ENCODE data around the gene OR2Y1.
"Not testable (repeated sequence)": the region's sequence is repeated elsewhere in the genome, so short reads cannot be mapped to it uniquely, and the experiment has no call there.

Gene OR2Y1, protein sequence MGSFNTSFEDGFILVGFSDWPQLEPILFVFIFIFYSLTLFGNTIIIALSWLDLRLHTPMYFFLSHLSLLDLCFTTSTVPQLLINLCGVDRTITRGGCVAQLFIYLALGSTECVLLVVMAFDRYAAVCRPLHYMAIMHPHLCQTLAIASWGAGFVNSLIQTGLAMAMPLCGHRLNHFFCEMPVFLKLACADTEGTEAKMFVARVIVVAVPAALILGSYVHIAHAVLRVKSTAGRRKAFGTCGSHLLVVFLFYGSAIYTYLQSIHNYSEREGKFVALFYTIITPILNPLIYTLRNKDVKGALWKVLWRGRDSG

DNA sequence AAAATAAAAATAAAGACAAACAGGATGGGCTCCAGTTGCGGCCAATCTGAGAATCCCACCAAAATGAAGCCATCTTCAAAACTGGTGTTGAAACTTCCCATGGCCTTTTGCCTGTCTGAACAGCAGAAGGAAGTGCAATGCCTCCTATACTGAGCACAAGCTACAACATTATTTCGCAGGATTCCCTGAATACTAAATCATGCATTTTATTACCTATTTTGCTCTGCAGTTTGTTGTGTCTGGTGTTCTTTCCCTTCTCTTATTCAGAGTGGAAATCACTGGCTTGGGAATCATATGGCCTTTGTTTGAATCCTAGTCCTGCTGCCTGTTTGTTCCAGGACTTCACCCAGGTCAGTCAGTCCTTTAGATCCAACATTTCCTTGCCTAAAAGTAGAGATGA lies at the start of gene OR2Y1:
TSS of gene OR2Y1 (minus strand) at position 101 of the 400 bp plus-strand sequence. CDS start at position 101, 0 bp downstream.
- no peak for DNase-seq (ENCODE audit: low read depth in 2 of 2)

DNA sequence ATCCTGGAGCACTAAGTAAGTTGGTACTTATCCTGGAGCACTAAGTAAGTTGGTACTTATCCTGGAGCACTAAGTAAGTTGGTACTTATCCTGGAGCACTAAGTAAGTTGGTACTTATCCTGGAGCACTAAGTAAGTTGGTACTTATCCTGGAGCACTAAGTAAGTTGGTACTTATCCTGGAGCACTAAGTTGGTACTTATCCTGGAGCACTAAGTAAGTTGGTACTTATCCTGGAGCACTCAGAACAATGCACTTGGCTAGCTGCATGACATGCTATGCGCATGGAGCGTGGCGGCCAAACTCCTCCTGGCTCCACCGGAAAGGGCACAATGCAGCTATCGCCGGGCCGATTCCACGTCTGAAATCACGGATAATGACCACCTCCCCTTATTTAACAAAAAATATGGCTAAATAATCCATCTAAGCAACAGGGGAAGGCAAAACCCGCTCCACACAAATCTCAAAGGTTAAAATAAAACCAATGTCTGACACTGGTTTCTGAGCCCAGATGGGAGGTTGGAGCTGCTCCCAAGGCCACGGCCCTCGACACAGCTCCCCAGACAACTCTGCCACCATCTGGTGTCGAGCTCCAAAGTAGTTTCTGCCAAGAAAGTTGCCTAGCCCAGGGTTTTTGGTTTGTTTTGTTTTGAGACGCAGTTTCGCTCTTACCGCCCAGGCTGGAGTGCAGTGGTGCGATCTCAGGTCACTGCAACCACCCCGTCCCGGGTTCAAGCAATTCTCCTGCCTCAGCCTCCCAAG lies 49.0 kb upstream of the OR2Y1 start:
- not testable (repeated sequence) for DNase-seq (ENCODE audit: low read depth in 2 of 2)

DNA sequence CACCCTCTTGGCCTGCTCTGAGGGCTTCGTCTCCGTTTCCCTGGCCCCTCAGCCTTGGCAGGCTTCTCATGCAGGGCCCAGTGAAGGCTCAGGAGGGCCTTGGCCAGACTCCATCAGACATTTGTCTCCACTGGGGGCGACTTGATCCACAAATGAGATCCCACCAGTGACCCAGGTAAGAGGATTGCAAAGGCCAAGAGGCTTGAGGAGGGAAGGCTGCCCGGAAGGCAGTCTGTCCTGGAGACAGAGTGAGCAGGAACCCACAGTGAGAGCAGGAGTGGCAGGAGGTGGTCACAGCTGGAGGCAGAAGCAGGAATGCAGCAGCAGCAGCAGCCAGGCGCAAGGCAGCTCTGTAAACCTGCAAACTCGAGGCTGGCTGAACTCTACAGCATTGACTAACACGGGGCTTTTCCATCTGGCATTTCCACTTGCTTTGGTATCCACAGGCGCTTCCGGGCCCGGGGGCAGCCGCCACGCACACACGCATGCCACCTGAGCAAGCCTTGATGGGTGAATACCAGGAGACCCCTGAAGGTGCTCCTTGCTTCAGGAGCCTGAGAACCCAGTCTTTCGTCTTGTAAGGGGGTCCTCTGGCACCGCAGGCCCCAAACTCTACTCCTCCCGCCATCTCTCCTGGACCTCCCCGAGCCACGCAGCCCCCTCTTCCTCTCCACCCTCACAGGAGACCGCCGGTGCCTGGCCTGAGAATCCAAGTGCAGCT lies 48.0 kb upstream of the OR2Y1 start:
- no peak for DNase-seq (ENCODE audit: low read depth in 2 of 2)

DNA sequence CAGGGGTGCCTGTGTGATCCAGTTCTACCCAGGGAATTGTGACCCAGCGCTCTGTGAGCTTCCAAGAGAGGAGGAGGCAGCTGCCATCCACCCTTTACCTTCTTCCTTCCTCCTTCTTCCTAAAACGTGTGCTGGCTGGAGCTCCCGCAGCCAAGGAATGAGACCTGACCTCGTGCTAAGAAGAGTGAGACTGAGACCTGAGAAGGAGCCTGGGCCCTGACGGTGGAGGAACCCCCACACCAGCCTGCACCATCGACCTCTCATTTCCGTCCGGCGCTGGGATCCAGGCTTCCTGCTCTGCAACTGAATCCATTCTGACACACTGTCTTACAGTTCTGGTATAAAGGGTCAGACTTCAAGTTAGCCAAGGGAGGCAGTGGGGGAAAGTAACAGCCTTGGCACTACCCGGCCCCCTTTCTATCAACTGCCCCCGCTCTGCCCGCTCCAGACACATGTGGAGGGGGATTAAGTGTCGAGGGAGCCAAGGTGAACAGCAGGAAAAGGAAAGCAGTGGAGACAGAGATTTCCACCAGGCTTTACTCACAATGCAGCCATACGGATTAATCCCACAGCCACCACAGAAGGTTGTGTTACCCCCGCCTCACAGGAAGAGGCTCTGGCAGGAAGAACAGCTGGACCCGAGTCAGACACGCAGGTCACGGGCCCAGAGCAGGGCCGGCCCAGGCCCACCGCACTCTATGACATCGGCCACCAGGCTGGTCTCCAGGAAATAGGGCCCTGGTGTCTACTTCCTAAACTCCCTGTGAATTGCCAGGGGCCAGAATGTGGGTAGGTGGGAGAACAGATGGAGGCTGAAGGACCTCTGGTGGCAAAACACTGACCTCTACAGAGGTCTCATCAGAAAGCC lies 46.9 kb upstream of the OR2Y1 start:
- no peak for DNase-seq (ENCODE audit: low read depth in 2 of 2)

DNA sequence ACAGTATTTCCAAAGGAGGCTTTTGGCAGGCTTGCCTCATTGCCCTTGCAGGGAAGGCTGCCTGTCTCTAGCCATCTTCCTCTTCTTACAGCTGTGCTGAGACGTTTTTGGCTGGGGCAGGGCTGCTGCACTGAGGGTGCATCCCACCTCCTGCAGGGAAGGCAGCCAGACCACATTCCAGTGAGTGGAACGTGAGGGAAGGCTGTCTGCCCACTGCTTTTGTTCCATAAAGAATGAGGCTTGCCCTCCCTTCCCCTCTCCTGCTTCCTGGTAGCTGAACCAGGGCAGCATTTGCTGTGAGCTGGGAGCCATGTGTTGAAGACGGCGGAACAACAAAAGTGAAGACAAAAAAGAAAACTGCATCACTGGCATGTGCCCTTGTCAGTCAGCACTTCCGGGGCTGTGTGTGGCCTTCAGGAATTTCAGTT lies 46.0 kb upstream of the OR2Y1 start:
- no peak for DNase-seq (ENCODE audit: low read depth in 2 of 2)

DNA sequence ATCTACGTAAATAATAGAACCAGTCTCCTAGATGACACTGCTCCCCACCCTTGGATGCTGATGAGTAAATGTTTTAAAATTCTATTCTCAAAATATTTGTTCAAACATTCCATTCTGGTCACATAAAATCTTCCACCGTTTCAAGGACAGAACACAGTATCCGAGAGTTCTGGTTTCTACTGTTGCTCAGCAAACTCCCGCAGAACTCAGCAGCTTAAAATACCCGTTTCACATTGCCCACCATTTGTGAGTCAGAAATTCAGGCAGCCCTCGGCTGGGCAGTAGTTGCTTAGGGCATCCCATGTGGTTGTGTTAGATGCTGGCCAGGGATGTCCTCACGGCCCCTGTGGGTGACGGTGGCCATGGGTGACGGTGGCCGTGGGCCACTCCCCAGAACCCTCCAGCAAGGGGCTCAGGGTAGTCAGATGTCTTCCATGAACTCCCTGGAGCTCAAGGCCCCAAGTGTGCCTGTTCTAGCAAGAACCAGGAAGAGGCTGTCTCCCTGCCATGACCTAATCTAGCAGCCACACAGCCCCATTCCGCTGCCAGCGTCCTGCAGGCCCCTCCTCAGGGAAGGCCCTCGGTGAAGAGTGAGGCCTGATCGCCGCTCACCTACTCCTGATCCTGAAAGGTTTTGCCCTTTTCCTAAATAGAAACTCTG lies 45.4 kb upstream of the OR2Y1 start:
- no peak for DNase-seq (ENCODE audit: low read depth in 2 of 2)

DNA sequence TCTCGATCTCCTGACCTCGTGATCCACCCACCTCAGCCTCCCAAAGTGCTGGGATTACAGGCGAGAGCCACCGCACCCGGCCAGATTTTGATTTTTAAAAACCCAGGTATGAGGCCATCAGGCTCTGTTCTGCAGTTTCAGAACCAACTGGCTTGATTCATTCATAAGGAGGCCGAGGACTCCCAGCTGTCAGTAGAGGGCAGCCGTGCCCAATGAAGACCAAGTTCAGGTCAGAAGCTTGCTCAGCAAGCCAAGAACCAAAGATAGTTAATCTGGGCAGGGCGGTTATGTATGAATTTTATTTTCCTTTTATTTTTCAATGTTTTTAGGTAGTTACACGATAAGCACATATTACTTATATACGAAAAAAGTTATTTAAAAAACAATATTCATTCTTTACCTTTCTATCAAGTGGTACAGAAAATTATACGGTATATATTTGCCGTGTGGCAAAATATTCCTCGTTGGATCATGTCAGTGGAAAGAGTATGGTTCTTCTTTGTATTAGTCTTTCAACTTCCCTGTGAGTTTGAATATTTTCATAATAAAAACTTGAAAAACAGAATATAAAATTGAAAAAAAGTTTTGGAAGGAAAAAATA lies 44.7 kb upstream of the OR2Y1 start:
- peak; percentile 49 to 60 for DNase-seq (ENCODE audit: low read depth in 2 of 2)

DNA sequence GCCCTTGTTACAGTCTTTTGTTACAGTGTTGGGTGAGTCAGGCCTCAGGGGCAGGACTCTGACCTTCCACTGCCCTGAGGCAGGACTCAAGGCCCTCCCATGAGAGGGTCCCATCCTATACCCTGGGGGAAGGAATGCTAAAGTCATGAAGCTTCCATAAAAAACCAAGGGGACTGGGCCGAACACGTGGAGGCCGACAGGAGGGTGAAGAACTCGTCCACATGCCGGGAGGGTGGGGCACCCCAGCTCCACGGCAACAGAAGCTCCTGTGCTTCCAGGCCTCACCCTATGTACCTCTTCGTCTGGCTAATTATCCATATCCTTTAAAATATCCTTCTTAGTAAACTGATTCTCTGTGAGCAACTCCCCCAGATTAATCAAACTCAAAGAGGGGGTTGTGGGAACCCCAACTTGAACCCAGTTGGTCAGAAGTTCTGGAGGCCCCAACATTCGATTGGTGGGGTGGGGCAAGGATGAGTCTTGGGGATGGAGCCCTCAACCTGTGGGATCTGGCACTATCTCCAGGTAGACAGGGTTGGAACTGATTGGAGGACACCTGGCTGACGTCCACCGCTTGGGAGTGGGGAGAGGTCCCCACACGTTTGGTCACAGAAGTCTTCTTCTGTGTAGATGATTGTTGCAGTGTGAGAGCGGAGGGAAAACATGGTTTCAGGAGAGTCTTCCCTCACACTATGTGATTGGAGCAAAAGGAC lies 43.6 kb upstream of the OR2Y1 start:
- DNase-seq (ENCODE audit: low read depth in 2 of 2), result no peak

DNA sequence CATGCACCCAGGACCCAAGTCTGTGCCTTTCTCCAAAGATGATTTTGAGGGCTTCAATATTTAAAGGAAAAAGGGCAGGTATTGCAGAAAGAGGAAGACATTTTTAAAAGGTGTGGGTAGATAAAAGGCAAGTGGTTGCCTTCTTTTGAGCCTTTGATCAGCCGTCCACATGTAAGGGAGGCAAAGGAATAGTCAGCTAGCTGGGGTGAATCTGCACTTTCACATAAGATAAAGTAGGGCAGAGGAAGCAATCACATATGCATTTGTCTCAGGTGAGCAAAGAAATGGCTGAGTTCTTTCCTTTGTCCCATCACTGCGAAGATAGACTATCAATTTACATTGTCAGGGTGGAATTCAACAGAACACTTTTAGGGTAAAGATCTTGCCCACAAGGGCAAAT lies 42.9 kb upstream of the OR2Y1 start:
- no peak for DNase-seq (ENCODE audit: low read depth in 2 of 2)

DNA sequence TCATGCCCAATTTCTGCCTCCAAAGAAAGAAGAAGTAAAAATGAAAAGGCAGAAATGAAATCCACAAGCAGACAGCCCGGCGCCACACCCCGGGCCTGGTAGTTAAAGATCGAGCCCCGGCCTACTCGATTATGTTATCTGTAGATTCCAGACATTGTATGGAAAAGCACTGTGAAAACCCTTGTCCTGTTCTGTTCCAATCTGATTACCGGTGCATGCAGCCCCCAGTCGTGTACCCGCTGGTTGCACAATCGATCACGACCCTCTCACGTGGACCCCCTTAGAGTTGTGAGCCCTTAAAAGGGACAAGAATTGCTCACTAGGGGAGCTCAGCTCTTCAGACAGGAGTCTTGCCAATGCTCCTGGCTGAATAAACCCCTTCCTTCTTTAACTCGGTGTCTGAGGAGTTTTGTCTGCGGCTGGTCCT lies 42.1 kb upstream of the OR2Y1 start:
- not testable (repeated sequence) for DNase-seq (ENCODE audit: low read depth in 2 of 2)

DNA sequence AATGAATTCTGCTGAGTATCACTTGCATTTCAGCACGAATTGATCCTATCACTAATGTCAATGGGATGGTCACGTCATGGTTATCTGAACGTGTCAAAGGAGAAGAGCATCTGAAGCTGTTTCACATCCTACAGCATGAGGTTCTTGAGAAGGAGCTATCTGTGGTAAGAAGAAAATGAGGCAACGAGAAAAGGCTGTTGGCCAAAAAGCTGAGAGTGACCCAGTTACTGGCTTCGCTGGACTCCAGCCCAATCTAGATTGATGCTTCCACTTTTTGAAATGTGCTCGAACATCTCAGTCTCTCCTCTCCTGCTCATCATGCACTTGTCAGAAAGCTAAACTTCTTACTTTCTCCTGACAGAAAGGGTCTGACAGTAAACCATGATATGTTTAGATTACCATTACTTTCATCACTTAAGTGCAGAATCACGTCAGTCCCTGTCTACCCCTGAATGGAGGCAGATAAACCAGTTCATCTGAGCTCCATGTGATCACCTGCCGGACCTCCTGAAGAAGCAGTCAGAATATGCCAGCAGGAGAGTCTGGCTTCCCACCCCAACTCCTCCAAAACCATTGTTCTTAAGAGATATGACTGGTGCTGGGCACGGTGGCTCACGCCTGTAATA lies 40.2 kb upstream of the OR2Y1 start:
- no peak for DNase-seq (ENCODE audit: low read depth in 2 of 2)

DNA sequence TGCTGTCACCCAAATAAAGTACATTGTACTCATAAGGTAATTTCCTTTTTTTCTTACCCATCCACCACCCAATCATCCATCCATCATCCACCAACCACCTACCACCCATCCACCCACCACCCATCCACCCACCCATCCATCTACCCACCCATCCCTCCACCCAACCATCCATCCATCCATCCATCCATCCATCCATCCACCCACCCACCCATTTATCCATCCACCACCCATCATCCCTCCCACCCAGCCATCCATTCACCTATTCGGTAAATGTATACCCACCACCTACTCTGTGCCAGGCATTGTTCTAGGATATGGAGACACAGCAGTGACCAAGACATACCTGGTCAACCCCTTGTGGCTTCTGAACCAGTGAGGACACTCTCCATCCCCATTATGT lies 37.6 kb upstream of the OR2Y1 start:
- no peak for DNase-seq (ENCODE audit: low read depth in 2 of 2)

DNA sequence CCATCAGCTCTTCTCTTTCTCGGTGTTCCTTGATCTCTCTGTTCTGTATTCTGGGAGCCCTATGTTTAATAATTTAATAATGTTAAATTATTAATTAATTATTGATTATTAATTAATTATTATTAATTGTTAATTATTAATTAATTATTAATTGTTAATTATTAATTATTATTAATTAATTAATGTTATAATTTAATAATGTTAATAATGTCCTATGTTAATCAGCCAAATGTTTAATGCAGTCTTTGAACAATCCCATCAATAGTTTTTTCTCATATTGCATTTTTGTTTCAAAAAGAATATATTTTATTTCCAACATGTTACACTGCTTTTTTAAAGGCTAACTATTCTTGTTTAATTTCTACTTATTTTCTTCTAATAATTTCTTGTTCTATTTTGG lies 36.5 kb upstream of the OR2Y1 start:
- no peak for DNase-seq (ENCODE audit: low read depth in 2 of 2)

DNA sequence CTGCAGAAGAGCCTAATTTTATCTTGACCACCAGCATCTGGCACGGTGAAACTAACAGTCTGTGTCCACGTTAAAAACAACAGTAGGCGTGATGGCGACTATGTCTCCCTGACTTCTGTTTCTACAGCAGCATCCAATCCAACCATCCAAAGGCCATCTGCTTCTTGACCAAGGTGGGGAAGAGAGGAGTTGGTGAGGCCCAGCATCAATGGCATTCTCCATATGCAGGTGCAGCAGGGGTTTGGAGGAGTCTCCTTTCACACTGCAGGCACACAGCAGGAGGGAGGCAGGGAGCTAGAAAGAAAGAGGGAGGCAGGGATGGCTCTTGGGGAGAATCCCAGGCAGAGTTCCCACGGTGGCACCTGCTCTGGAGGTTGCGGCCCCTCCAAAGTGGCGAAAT lies 35.8 kb upstream of the OR2Y1 start:
- no peak for DNase-seq (ENCODE audit: low read depth in 2 of 2)

DNA sequence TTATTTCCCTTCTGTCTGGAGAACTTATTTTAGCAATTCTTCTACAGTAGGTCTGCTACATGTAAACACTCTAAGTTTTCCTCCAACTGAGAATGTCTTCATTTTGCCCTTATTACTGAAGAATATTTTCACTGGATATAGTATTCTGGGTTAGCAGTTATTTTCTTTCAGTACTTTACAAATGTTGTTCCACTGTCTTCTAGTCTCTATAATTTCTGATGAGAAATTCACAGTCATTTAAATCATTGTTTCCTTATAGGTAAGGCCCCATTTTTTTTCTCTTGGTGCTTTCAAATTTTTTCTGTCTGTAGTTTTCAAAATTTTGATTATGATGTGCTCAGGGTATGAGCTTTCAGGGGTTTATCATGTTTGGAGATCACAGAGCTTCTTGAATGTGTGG lies 32.0 kb upstream of the OR2Y1 start:
- no peak for DNase-seq (ENCODE audit: low read depth in 2 of 2)

DNA sequence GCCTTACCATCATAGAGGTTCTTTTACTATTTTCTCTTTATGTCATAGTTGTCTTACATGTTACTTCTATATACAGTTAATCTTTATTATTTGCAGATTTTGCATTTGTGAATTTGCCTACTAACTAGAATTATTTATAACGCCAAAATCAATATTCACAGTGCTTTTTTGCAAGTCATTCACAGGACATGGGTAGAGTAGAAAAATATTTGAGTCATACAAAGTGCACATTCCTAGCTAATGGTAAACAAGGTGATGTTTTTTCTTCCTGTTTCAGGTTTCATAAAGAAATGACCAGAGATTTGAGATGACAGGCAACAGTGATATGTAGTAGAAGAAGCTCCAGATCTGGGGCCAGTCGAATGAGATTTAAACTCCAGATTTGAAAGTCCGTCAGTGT lies 30.0 kb upstream of the OR2Y1 start:
- no peak for DNase-seq (ENCODE audit: low read depth in 2 of 2)

DNA sequence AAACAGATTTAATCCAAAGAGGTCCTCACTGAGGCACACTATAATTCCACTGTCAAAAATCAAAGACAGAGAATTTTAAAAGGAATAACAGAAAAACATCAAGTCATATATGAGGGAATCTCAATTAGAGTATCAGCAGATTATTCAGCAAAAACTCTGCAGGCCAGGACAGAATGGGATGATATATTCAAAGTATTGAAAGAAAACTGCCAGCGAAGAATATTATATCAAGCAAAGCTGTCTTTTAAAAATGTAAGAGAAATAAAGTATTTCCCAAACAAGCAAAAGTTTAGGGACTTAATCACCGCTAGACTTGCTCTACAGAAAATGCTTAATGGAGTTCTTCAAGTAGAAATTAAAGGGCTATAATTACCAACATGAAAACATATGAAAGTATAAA lies 15.7 kb upstream of the OR2Y1 start:
- no peak for DNase-seq (ENCODE audit: low read depth in 2 of 2)

DNA sequence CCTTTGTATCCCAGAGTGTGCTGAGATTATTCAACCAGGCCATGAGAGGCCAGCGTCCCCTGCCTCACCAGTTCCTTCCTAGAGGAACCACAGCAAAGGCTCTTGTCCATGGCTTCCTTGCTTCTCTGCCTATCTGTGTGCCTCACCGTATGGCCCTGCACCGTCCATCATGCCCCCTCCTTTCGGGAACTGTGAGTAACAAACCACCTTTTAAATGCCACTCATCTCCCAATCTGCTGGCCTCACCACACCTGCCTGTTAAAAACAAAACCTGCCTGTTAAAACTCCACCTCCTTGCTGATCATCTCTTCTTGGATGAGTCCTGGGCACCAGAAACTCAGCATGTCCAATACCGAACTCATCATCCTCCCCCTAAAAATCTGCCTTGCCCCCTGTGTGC lies 4.4 kb upstream of the OR2Y1 start:
- no peak for DNase-seq (ENCODE audit: low read depth in 2 of 2)

DNA sequence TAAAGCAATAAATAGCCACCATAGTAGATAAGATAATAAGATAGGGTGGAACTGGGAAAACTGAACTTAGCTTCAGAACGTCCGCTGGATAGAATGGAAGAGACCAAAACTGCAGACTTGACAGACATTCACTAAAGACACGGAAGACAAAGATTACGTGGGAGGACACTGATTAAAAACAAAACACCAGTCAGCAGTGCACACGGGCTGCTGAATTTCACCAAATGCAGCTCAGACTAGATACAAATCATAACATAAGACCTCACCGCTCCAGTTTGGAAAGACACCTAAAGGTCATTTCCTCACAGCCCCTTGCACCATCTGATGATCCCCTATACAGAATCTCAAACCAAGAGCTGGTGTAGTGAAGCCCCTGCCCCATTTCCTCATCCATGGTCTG lies 2.9 kb upstream of the OR2Y1 start:
- no peak for DNase-seq (ENCODE audit: low read depth in 2 of 2)

DNA sequence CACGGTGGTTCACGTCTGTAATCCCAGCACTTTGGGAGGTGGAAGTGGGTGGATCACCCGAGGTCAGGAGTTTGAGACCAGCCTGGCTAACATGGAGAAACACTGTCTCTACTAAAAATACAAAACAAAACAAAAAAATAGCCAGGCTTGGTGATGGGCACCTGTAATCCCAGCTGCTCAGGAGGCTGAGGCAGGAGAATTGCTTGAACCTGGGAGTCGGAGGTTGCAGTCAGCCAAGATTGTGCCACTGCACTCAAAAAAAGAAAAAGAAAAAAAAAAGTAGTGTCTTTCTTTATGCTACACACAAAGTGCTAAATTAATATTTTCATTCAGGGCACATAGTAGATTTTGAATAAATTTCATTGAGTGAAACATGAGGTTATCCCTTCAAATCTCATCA lies 1.1 kb upstream of the OR2Y1 start:
- not testable (repeated sequence) for DNase-seq (ENCODE audit: low read depth in 2 of 2)

Measured in stimulated activated CD8-positive, alpha-beta memory T cell treated with anti-CD3 and anti-CD28 coated beads, Interleukin-2, amount 100 ng/mL, for 48 hours (primary cell).